ENCODE results near the gene DRC1.

DRC1 gene

GRCh38 chr2:26449278-26450030 lies 47.7 kb downstream of the DRC1 start:
- H3K4me3 ChIP-seq (replicated peaks; ENCODE audit: insufficient read depth, low read length) = no peak overlapping the region
- no peaks in the 10 kb centered on the region for H3K27me3 ChIP-seq (ENCODE audit: insufficient read depth, poor library complexity, severe bottlenecking)
- TF ChIP-seq SPI1 (IDR thresholded peaks at IDR 0.05; ENCODE audit: borderline replicate concordance, low read depth) (no peak), POLR2AphosphoS5 (IDR thresholded peaks at IDR 0.05; ENCODE audit: low read depth) (no peak), GABPA (IDR thresholded peaks at IDR 0.05; ENCODE audit: low read depth) (no peak)
- TF ChIP-seq, protein P1, sequence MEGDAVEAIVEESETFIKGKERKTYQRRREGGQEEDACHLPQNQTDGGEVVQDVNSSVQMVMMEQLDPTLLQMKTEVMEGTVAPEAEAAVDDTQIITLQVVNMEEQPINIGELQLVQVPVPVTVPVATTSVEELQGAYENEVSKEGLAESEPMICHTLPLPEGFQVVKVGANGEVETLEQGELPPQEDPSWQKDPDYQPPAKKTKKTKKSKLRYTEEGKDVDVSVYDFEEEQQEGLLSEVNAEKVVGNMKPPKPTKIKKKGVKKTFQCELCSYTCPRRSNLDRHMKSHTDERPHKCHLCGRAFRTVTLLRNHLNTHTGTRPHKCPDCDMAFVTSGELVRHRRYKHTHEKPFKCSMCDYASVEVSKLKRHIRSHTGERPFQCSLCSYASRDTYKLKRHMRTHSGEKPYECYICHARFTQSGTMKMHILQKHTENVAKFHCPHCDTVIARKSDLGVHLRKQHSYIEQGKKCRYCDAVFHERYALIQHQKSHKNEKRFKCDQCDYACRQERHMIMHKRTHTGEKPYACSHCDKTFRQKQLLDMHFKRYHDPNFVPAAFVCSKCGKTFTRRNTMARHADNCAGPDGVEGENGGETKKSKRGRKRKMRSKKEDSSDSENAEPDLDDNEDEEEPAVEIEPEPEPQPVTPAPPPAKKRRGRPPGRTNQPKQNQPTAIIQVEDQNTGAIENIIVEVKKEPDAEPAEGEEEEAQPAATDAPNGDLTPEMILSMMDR (IDR thresholded peaks at IDR 0.05; ENCODE audit: insufficient read depth, low read length) = no peak
- TF ChIP-seq, protein P2, sequence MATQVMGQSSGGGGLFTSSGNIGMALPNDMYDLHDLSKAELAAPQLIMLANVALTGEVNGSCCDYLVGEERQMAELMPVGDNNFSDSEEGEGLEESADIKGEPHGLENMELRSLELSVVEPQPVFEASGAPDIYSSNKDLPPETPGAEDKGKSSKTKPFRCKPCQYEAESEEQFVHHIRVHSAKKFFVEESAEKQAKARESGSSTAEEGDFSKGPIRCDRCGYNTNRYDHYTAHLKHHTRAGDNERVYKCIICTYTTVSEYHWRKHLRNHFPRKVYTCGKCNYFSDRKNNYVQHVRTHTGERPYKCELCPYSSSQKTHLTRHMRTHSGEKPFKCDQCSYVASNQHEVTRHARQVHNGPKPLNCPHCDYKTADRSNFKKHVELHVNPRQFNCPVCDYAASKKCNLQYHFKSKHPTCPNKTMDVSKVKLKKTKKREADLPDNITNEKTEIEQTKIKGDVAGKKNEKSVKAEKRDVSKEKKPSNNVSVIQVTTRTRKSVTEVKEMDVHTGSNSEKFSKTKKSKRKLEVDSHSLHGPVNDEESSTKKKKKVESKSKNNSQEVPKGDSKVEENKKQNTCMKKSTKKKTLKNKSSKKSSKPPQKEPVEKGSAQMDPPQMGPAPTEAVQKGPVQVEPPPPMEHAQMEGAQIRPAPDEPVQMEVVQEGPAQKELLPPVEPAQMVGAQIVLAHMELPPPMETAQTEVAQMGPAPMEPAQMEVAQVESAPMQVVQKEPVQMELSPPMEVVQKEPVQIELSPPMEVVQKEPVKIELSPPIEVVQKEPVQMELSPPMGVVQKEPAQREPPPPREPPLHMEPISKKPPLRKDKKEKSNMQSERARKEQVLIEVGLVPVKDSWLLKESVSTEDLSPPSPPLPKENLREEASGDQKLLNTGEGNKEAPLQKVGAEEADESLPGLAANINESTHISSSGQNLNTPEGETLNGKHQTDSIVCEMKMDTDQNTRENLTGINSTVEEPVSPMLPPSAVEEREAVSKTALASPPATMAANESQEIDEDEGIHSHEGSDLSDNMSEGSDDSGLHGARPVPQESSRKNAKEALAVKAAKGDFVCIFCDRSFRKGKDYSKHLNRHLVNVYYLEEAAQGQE (IDR thresholded peaks at IDR 0.05; ENCODE audit: insufficient replicate concordance, low read depth) = no peak
- no peak overlapping the region for H3K27ac ChIP-seq (replicated peaks)
- no peak for DNase-seq (ENCODE audit: low read depth in 1 of 2, low spot score in 1 of 2)

- TF ChIP-seq, protein P1 (IDR thresholded peaks at IDR 0.05; ENCODE audit: insufficient read depth, low read length) = no peak
- TF ChIP-seq GABPA (IDR thresholded peaks at IDR 0.05; ENCODE audit: low read depth) = no peak
- TF ChIP-seq POLR2AphosphoS5 (IDR thresholded peaks at IDR 0.05; ENCODE audit: low read depth) = no peak
- TF ChIP-seq, protein P2 (IDR thresholded peaks at IDR 0.05; ENCODE audit: insufficient replicate concordance, low read depth) = no peak
- no peak for TF ChIP-seq SPI1 (IDR thresholded peaks at IDR 0.05; ENCODE audit: borderline replicate concordance, low read depth)
- Histone ChIP-seq H3K27me3 (ENCODE audit: insufficient read depth, poor library complexity, severe bottlenecking) (no peaks in the 10 kb centered on the region), H3K4me3 (replicated peaks; ENCODE audit: insufficient read depth, low read length) (no peak overlapping the region), H3K27ac (replicated peaks) (no peak overlapping the region)
- no peak for DNase-seq (ENCODE audit: low read depth in 1 of 2, low spot score in 1 of 2)
Observed at GRCh38 chr2:26450031-26450635, 48.4 kb downstream of the DRC1 start.

DNA sequence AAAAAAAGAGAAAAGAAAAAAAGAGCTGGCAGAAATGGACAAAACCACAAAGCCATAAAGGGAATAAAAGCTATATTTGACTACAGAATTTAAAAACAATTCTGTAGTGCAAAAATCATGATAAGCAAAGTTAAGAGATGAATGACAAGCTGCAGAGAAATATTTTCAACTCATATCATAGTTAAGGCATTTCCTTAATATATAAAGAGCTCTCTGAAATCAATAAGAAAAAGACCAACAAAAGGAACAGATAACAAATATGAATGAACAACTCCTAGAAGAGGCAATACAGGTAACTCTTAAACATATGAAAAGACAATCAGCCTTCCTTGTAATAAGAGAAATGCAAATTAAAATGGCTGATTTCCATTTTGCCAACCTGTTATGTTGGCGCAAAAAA lies 50.0 kb downstream of the DRC1 start:
- no peak overlapping the region for H3K4me3 ChIP-seq (replicated peaks; ENCODE audit: insufficient read depth, low read length)
- H3K27me3 ChIP-seq (ENCODE audit: insufficient read depth, poor library complexity, severe bottlenecking) = no peaks in the 10 kb centered on the region
- no peak overlapping the region for H3K27ac ChIP-seq (replicated peaks)
- DNase-seq (ENCODE audit: low read depth in 1 of 2, low spot score in 1 of 2) = no peak
- TF ChIP-seq, protein P1 (IDR thresholded peaks at IDR 0.05; ENCODE audit: insufficient read depth, low read length) = no peak
- no peak for TF ChIP-seq SPI1 (IDR thresholded peaks at IDR 0.05; ENCODE audit: borderline replicate concordance, low read depth)
- TF ChIP-seq GABPA (IDR thresholded peaks at IDR 0.05; ENCODE audit: low read depth) = no peak
- no peak for TF ChIP-seq POLR2AphosphoS5 (IDR thresholded peaks at IDR 0.05; ENCODE audit: low read depth)
- TF ChIP-seq, protein P2 (IDR thresholded peaks at IDR 0.05; ENCODE audit: insufficient replicate concordance, low read depth) = no peak

All from HL-60 (cell line).